GM21423 (cell line): ENCODE data around the gene SUV39H1.
A peak's percentile ranks its signal among the peaks of the same experiment; 100 is the strongest.
"Not testable (repeated sequence)": the region's sequence is repeated elsewhere in the genome, so short reads cannot be mapped to it uniquely, and the experiment has no call there.

ENCODE experiments used
- ATAC-seq: cut with Tn5 transposase; IDR thresholded peaks from one replicate; pipeline ENCODE4 v1.9.1; 2021; ENCODE audit warnings: mild to moderate bottlenecking, moderate library complexity; ENCODE audit not compliant: unreplicated experiment

Gene SUV39H1

DNA sequence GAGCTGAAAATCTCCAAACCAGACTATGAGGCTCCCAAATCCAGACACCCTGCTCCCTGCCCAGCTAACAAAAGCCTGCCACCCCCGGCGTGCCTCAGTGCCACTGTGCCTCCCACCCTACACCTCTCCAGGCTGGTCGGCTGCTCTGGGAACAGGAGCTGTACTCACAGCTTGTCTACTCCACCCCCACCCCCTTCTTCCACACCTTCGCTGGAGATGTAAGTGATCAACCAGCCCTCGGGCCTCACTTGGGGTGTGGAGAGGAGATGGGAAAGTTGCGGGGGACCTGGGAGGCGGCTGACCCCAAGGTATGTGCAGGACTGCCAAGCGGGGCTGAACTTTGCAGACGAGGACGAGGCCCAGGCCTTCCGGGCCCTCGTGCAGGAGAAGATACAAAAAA lies 11.1 kb upstream of the SUV39H1 start:
- no peak for ATAC-seq

DNA sequence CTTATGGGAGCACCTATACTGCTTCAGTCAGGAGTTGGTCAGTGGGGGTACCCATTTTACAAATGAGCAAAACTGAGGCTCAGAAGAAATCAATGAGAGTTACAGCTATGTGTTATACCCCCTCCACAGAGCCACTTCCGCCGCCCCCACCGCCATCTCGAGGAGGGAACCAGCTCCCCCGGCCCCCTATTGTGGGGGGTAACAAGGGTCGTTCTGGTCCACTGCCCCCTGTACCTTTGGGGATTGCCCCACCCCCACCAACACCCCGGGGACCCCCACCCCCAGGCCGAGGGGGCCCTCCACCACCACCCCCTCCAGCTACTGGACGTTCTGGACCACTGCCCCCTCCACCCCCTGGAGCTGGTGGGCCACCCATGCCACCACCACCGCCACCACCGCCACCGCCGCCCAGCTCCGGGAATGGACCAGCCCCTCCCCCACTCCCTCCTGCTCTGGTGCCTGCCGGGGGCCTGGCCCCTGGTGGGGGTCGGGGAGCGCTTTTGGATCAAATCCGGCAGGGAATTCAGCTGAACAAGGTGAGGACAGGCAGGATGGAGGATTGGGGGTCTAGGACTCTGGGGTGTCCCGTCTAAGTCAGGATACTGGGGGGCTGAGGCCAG lies 7.9 kb upstream of the SUV39H1 start:
- ATAC-seq, result no peak

DNA sequence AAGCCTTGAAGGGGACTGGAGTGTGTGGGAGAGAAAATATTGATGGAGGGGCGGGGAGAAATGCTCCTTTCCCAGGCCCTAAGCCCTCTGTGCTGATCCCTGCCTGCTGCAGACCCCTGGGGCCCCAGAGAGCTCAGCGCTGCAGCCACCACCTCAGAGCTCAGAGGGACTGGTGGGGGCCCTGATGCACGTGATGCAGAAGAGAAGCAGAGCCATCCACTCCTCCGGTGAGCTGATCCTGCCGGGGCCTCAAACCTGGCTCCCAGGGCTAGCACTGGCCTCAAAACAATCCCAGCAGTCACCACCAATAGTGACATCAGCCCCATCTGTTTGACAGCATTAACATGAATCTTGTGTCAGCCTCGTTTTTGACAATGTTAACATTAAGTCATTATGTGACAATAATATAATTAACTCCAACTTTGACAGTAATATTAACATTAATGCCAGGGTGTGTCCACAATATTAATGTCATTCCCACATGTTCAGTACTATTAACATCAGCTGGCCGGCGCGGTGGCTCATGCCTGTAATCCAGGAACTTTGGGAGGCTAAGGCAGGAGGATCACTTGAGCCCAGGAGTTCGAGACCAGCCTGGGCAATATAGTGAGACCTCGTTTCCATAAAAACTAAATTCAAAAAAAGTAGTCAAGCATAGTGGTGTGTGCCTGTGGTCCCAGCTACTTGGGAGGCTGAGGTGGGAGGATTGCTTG lies 7.2 kb upstream of the SUV39H1 start:
- ATAC-seq, result no peak

DNA sequence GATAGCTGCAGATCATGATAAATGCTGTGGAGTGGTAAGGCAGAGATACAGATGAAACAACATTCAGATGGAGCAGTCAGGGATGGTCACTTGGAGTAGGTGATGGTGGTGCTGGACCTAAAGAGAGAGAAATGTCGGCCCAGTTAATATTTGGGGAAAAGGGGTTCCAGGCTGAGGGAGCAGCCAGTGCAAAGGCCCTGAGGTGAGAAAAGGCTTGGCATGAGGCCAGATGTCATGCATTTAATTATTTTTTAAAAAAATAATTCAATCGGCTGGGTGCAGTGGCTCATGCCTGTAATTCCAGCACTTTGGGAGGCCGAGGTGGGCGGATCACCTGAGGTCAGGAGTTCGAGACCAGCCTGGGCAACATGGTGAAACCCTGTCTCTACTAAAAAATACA lies 4.8 kb upstream of the SUV39H1 start:
- ATAC-seq, result not testable (repeated sequence)

DNA sequence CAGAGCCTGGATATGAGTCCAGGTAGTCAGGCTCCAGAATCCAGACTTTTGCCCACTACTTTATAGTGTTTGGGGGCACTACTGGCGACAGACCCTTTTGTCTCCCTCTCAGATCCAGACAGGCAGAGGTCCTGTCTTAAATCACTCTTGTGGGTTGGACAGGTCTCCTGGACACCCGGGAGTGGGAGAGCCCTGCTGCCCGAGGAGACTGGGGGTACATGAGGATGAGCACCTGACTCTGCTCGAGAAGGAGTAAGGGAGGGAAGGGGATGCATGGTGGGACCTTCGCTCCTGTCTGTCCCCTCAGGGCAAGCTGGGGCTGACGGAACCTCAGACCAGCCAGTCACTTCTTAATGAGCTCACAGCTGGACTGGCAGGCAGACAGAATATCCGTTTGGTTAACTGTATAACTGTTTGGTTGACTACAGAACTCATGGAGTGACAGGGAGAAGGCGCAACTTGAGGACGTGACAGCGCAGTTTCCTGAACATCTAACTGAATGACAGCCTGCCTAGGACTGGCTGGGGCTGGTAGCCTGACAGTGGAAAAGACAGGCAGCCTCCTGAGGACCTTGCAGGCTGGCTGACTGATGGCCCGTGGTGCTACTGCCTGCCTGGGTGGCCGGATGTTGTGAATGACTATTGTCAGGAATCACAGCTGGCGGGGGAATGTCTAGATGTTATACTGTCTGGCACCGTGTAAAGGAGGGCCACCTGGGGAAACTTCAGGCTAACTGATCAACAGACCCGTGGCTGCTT lies 1.6 kb upstream of the SUV39H1 start:
- ATAC-seq, result no peak

DNA sequence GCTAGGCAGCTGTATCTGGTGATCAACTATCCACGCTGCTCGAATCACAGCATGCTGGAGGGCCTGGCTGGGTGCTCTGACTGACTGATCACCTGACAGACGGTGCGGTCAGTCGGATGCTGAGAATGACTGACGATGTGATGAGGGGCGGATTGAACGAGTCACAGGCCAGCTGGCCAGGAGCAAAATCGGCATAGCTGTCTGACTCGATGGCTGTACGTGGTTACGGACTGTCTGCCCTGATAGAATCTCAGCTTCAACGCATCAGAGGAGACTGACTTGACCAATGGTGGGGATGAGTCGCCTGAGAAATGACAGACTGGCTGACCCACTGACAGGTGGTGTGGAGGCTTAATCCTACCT lies 1.0 kb upstream of the SUV39H1 start:
- ATAC-seq, result no peak

DNA sequence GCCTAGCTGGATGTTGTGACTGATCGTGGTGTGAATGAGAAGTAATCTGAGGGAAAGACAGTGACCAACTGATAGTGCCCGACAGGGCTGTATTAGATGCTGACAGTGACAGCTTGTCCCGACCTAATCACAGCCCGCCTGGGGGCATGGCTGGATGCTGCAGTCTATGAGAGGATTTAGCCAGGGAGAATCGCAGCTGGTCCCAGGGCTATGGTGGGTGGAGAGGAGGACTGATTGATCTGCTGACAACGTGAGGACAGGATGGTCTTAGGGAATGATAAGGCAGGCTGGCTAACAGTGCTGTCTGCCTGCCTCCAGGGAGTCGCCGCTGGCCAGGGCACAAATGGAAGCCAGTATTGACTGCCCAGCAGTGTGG lies 621 bp upstream of the SUV39H1 start:
- ATAC-seq, result no peak

DNA sequence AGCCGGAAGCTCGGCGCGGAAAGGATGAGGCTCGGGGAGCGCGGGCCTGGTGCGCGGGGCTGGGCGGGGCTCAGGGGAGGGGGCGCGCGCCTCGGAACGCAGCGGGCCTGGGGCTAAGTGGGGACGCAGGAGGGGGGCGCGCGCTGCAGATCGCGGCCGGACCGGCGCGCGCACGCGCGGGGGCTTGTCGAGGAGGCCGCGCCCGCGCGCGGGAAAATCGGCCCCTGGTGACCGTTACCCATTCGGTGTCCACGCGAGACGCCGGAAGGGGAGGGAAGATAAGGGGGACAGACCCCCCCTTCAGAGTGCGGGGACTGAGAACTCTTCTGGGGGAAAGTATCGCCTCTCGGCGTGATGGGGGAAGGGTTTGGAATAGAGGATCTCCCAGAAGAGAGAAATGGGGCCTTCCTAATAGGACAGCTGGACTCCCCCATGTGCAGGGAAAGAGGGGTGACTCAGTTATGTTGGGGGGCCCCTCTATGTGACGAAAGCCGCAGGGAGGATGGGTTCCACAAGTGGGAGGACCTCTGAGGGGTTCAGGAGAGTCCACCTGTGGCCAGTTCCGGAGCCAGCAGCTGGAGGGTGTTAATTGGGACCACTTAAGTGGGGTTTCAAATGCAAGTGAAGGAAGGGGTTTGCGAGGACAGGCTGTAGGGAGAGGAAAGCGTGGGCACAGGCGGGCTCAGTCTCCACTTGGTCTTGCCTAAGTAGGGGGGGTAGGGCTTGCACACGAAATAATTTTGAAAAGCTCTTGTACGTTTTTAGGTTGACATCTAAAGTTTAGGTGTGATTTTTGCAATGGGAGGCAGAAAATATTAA lies 584 bp downstream of the SUV39H1 start:
- peak; percentile 5 for ATAC-seq

DNA sequence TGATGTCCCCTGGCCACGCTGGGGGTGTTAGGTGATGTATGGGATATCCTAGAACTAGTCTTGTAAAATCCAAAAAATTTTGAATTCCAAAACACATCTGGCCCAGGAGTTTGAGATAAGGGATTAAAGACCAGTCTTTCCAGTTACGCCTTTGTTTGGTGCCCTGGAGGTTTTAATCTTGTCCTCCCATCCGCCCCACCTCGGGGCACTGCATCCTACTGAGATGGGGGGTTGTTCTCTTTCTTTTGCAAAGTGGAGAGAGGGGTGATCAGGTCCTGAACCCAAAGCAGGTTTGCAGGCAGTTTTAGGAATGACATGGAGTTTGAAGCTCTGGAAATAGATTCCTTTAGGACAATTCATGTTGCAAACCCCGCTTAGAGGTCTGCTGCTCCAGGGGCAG lies 1.8 kb downstream of the SUV39H1 start:
- no peak for ATAC-seq

DNA sequence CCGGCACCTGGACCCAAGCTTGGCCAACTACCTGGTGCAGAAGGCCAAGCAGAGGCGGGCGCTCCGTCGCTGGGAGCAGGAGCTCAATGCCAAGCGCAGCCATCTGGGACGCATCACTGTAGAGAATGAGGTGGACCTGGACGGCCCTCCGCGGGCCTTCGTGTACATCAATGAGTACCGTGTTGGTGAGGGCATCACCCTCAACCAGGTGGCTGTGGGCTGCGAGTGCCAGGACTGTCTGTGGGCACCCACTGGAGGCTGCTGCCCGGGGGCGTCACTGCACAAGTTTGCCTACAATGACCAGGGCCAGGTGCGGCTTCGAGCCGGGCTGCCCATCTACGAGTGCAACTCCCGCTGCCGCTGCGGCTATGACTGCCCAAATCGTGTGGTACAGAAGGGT lies 3.7 kb downstream of the SUV39H1 start:
- no peak for ATAC-seq

DNA sequence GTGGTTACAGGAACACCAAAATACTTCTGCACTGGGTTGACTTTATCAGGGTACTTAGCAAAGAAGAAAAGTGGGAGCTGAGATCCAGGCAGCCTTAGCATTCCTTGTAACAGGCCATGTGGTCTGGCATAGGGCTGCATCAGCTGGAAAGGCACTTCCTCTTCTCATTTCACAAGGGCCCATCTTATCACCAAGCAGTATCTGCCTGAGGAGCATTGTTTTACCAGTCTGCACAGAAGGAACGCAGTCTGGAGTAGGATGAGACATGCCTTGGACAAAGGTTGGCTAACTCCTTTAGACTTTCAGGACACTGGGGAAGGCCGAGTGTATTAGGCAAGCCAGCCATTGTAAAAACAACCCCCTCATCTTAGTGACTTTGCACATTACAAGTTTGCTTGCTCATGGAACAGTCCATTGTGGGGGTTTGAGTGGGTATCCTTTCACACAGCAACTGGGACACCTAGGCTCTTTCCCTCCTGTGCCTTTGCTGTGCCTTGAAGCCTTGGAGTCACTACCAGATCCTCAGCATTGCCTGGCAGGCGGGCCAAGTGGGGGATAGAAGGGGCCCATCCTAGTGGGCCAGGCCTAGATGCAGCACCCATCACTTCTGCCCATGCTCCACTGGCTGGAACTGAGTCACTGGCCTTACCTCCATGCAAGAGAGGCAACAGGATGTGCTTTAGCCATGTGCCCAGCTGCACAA lies 4.6 kb downstream of the SUV39H1 start:
- no peak for ATAC-seq

DNA sequence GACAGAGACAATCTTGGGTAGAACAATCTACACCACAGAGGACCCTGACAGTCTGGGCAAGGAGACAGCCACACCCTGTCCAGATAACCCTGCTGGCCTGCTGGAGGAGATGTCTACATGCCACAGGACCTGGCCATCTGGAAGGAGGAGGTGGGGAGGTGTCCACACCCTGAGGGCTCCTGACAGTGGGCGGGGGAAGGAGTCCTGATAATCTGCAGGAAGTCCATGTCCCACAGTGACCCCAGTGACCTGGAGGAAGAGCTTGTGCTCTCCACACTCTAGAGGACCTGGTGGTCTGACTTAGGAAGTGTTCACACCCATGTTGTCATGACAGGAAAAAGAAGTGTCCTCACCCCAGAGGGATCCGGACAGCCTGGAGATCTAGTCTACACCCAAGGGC lies 5.5 kb downstream of the SUV39H1 start:
- ATAC-seq, result no peak

DNA sequence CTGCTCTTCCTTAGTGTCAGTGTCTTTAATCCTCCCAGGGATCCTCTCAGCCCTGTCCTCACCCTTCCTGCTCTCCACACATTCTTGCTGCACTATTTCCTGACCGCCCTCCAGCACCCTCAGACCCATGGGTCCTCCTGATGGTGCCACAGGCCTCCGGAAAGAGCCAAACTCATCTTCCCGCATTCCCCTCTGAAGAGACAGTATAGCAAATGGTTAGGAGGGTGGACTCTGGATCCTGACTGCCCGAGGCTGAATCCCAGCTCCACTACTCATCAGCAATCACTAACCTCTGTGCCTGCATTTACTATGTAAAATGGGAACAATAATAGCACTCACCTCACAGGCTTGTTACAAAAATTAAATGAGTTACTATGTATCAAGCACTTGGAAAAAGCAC lies 6.2 kb downstream of the SUV39H1 start:
- no peak for ATAC-seq

DNA sequence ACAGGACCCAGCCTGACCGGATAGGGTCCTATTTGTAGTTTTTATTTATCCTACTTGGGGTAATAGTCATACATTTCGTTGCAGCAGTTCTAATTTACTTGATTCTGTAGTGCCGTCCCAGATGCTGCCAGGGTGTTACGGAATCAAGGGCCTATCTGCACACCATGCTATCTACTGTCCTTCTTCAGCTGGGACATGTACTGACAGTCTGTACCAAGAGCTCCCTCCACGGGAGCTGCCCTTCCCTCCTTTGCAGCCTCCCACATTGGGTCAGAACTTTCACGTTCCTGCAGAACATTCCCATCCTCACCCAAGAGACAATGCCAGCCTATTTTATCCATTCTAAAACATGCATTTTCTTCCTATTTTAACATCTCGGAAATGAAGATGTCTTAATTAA lies 6.7 kb downstream of the SUV39H1 start:
- no peak for ATAC-seq

DNA sequence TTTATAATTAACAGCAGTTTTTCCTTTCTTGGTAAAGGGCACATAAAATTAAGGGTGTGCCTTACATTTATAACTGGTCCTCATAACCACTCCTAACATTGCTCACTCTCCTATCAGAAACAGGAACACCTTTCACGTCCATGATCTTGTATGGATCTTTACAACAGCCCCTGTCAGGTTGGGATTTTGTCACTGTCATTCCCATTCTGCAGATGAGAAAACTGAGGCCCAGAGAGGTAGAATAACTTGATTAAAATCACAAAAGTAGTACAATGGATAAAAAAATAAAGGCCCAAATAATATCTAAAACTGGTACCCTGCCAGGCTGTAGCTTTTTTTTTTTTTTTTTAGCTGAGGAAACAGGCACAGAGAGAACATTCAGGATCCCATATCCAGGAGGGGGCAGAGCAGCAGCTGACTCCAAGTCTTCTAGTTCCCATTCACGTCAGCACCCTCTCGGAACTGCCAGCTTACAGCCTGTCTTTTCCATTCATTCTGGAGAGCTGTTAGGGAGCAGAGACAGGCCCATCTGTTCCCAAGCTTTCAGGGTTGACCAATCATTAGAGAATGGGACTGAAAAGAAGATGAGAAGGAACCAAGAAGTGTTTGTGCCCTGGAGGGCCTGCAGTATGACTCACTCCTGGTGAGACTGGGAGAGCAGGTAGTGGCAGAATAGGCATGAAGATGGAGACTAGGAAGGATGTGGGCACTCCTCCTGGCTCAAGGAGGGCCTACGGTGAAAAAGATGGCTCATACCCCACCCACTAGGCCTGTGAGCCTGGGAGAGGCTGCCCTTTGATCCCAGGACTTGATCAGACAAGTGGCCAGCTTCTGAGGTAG lies 7.3 kb downstream of the SUV39H1 start:
- ATAC-seq, result no peak

DNA sequence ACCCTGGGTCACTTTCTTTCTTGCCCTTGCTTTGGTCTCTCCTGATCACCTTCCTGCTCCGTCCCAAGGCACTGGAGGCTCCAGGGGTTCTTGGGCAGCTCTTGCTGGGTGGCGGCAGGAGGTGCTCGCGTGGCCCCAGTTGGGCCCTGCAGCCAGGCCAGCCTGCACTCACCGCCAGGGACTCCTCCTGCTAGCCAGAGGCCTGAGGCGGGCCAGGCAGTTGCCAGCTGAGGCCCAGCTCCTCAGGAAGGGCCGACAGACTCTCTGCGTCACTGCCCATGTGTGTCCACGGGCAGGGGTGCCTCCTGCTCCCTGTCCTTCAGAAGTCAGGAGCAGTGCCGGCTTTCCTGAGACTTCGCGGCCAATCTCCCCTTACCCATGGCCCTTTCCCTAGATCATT lies 9.3 kb downstream of the SUV39H1 start:
- ATAC-seq, result no peak

DNA sequence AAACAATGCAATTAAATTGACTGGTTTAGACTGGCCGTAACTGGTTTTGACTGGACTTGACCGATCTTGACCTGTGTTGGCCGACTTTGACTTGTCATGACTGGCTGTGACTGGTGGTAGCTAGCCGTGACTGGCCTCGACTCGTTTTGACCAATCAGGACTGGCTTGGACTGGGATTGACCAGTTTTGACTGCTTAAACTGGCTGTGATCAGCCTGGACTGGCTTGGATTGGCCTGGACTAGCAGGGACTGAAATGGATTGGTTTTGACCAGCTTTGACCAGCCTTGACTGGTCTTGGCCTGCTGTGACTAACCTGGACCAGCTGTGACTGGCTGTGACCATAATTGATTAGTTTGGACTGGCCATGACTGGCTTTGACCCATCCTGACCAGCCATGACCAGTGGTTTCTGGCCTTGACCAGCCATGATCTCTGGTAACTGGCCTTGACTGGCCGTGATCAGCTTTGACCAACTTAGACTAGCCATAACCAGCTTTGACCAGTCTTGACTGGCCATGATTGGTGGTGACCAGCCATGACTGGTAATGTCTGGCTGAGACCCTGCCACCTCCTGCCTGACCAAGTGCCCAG lies 13.1 kb downstream of the SUV39H1 start:
- ATAC-seq, result no peak

DNA sequence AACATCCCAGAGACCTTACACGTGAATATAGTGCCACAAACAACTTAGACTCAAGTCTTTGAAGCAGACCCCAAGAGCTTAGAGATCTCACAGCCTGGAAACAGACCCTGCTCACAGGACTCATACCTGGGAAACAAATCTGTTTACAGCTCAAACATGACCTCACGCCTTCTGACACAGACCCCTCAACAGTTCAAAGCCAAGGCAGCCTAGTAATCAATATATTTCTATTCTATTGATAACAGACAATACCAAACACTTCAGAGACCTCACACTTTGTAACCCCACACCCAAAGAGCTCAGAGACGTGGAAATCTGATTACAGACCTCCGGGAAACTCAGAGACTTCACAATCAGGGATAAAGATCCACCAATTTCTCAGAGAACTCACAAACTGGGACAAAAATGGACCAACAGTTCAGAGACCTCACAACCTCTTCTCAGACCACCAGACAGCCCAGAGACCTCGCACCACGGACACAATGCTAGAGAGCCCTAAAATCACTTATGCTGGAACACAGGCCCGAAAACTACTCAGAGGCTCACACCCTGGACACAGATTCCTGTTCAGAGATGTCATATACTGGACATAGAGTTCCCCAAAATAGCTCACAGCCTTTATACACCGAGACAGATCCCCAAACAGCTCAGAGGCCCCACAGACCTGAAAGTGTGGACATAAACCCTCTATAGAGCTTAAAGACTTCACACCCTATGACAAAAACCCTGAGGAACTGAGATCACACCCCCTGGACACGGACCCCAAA lies 14.8 kb downstream of the SUV39H1 start:
- no peak for ATAC-seq
